ENCODE data around the gene NAB2.

NAB2 gene

DNA sequence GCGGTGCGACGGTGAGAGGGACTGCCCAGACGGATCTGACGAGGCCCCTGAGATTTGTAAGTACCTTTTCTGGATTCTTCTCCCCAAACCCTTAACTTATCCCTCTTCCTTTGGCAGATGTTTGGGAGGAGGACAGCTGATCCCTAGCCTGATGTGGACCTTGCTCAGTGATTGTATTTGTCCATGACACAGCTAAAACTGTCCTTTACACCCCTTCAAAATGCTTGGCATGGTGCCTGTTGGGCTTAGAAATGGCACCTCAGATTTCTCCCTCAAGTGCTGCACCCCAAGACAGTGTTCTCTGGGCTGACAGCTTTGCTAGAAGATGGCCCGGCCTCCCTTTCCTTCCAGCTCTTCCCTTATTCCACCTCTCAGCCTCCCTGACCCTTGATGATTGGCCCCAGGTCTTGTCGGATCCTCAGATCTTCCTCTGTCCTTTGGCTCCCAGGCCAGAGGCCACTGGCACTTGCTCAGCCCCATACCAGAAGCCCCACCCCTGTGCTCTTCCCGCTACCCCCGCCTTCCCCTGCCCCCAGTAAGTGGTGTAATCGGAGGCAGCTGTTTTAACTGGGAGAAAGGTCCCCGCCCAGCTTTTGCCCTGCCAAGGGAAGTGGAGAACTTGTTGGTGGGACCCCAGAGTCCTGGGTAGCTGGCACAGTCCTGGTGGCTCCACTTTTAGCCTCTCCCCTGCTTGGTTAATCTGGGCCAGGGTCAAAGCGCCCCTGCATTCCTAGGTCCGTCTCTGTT, 49.8 kb downstream of the NAB2 start:
- H3K9me3 Mint-ChIP-seq, result no peaks in the 10 kb centered on the region
- no peak for ATAC-seq
- H3K36me3 Mint-ChIP-seq (ENCODE audit: low read depth), result no peaks in the 10 kb centered on the region
- H3K4me3 Mint-ChIP-seq, result no peak overlapping the region
- H3K4me1 Mint-ChIP-seq, result peaks cover 6% of the 10 kb centered on the region
- no peak overlapping the region for H3K27ac Mint-ChIP-seq
- no peak for DNase-seq
- H3K27me3 Mint-ChIP-seq, result peaks cover 2% of the 10 kb centered on the region

DNA sequence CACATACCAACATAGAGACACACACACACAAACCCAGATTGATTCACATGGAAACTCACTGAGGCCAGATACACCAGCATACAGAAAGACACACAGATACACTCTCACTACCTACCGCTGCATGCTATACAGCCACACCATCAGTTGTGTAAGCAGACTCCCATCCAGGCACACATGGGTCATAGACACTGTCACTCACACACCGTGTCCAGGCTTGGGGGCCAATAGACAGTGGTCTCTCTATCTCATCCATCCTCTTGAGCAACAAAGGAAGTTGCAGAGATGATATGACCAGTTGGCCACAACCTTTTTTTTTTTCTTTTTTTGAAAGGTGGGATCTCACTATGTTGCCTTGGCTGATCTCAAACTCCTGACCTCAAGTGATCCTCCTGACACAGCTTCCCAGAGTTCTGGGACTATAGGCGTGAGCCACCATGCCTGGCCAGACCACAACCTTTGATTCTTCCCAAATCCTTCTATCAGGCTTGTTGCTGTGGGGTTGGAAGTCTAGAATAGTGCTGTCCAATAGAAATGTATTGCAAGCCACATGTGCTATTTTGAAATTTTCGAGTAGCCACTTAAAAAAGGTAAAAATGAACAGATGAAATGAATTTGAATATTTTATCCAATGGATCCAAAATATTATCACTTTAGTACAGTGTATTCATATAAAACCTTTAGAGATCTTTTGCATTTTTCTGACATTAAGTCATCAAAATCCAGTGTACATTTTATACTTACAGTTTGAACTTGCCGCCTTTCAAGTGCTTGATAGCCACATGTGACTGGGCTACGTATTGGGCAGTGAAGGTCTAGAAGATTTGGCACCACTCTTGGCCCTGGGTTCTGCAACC, 51.1 kb downstream of the NAB2 start:
- no peak overlapping the region for H3K4me3 Mint-ChIP-seq
- ATAC-seq, result no peak
- H3K27me3 Mint-ChIP-seq, result peaks cover 2% of the 10 kb centered on the region
- H3K4me1 Mint-ChIP-seq, result peaks cover 6% of the 10 kb centered on the region
- no peaks in the 10 kb centered on the region for H3K36me3 Mint-ChIP-seq (ENCODE audit: low read depth)
- no peak for DNase-seq
- no peak overlapping the region for H3K27ac Mint-ChIP-seq
- no peaks in the 10 kb centered on the region for H3K9me3 Mint-ChIP-seq

DNA sequence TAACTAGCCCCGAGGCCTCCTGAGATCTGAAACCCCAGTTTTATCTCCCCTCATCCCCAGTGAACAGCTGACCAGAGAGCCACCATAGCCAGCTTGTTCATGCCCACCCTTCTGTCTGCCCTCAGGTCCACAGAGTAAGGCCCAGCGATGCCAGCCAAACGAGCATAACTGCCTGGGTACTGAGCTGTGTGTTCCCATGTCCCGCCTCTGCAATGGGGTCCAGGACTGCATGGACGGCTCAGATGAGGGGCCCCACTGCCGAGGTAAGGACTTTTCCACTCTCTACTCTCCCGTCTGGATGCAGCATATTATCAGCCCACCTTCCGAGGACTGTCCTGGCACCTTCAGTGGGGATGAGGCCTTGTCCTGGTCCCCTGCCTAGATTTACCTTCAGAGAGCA, 52.3 kb downstream of the NAB2 start:
- H3K27ac Mint-ChIP-seq, result no peak overlapping the region
- no peaks in the 10 kb centered on the region for H3K9me3 Mint-ChIP-seq
- H3K4me1 Mint-ChIP-seq, result peaks cover 6% of the 10 kb centered on the region
- H3K27me3 Mint-ChIP-seq, result peaks cover 2% of the 10 kb centered on the region
- ATAC-seq (no peak), DNase-seq (no peak)
- H3K36me3 Mint-ChIP-seq (ENCODE audit: low read depth), result no peaks in the 10 kb centered on the region
- no peak overlapping the region for H3K4me3 Mint-ChIP-seq

DNA sequence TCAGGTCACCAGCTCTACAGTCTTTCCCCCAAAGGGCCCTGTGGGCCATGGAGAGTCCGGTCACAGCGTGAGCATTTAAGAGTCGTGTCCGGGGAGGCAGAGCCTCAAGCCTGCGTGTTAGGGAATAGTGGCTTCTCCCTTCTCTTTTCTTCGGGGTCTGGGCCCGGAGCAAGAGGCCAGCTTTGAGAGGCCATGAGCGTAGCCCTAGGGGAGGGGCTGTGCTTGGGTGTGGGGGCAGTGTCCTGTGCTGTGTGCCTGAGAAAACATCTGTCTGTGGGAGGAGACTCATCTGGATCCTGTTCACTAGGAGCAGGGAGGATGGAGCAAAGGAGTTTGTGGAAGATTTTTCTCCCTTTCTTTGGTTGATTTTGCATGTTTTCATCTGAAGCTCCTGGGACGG, 53.2 kb downstream of the NAB2 start:
- Mint-ChIP-seq H3K27ac (no peak overlapping the region), H3K36me3 (ENCODE audit: low read depth) (no peaks in the 10 kb centered on the region), H3K9me3 (no peaks in the 10 kb centered on the region), H3K4me1 (peaks cover 6% of the 10 kb centered on the region), H3K27me3 (peaks cover 2% of the 10 kb centered on the region), H3K4me3 (no peak overlapping the region)
- no peak for ATAC-seq
- no peak for DNase-seq

DNA sequence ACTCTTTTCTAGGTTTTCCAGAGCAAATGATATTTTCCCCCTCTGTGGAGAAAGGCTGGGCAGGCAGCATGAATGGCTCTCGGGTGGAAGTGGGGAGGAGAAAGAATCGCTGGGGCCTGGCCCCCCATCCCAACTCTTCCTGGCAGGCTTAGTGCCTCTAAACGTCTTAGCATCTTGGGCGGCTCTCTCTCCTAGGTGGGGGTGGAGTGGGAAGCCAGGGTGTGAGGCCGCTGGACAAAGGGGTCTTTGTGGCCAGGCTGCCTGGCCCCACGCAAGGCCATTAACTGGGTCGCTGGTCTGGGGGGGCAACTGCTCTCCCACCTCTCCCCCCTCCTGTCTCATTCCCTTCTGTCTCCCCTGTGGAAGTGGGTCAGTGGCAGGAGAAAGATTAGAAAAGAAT, 53.8 kb downstream of the NAB2 start:
- Mint-ChIP-seq H3K4me1 (peaks cover 6% of the 10 kb centered on the region), H3K27me3 (peaks cover 2% of the 10 kb centered on the region), H3K9me3 (no peaks in the 10 kb centered on the region), H3K36me3 (ENCODE audit: low read depth) (no peaks in the 10 kb centered on the region), H3K27ac (no peak overlapping the region), H3K4me3 (no peak overlapping the region)
- DNase-seq, result no peak
- ATAC-seq, result no peak

DNA sequence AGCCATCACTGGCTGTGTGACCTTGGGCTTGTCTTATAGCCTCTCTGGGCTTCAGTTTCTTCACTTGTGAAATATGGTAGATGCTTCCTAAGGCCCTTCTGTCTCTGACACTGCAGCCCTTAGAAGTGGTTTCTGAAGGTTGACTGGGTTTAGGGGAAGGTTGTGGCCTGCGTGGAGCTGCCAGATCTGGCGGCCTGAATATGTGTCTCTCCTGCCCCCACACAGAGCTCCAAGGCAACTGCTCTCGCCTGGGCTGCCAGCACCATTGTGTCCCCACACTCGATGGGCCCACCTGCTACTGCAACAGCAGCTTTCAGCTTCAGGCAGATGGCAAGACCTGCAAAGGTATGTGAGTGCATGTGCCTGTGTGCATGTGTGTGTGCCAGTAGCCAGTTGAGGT, 54.5 kb downstream of the NAB2 start:
- H3K27ac Mint-ChIP-seq, result no peak overlapping the region
- no peaks in the 10 kb centered on the region for H3K36me3 Mint-ChIP-seq (ENCODE audit: low read depth)
- no peak overlapping the region for H3K4me3 Mint-ChIP-seq
- peaks cover 2% of the 10 kb centered on the region for H3K27me3 Mint-ChIP-seq
- DNase-seq (no peak), ATAC-seq (peak; percentile 50)
- H3K4me1 Mint-ChIP-seq, result peaks cover 6% of the 10 kb centered on the region
- H3K9me3 Mint-ChIP-seq, result no peaks in the 10 kb centered on the region

All from activated naive CD8-positive, alpha-beta T cell treated with anti-CD3 and anti-CD28 coated beads, Interleukin-2, amount 50 U/mL, for 24 hours (primary cell).